NOMO-1 treated with dmso at 0.1 percent for 144 hours (cell line): ENCODE data around the gene NSL1.
"Not testable (repeated sequence)": the region's sequence is repeated elsewhere in the genome, so short reads cannot be mapped to it uniquely, and the experiment has no call there.

Source experiments
- DNase-seq: peaks from one replicate; lab custom pipeline; 2025; ENCODE audit not compliant: unreplicated experiment; lab: John Stamatoyannopoulos, UW

Gene NSL1

GRCh38 chr1:212783976-212784375 lies 7.6 kb downstream of the NSL1 start:
- DNase-seq = no peak

GRCh38 chr1:212782422-212783154 lies 9.0 kb downstream of the NSL1 start:
- DNase-seq = peak; percentile 73

- no peak for DNase-seq
These were observed 10.4 kb downstream of the NSL1 start for GRCh38 chr1:212781225-212781624.

GRCh38 chr1:212780759-212781158 lies 10.8 kb downstream of the NSL1 start:
- DNase-seq = no peak

- DNase-seq = not testable (repeated sequence)
These were observed 12.5 kb downstream of the NSL1 start for GRCh38 chr1:212779086-212779485.

GRCh38 chr1:212777151-212777550 lies 14.4 kb downstream of the NSL1 start:
- no peak for DNase-seq

GRCh38 chr1:212775241-212775640 lies 16.3 kb downstream of the NSL1 start:
- DNase-seq = no peak

GRCh38 chr1:212774584-212774983 lies 17.0 kb downstream of the NSL1 start:
- DNase-seq = peak; percentile 39

- DNase-seq = no peak
These were observed 18.6 kb downstream of the NSL1 start for GRCh38 chr1:212773011-212773410.

GRCh38 chr1:212771341-212771740 lies 20.2 kb downstream of the NSL1 start:
- no peak for DNase-seq

GRCh38 chr1:212769459-212770167 lies 22.0 kb downstream of the NSL1 start:
- DNase-seq = no peak

GRCh38 chr1:212766825-212767224 lies 24.8 kb downstream of the NSL1 start:
- not testable (repeated sequence) for DNase-seq

- DNase-seq = not testable (repeated sequence)
These were observed 26.8 kb downstream of the NSL1 start for GRCh38 chr1:212764718-212765281.

- DNase-seq = no peak
These were observed 28.7 kb downstream of the NSL1 start for GRCh38 chr1:212762839-212763238.

- no peak for DNase-seq
These were observed 29.3 kb downstream of the NSL1 start for GRCh38 chr1:212762234-212762633.

GRCh38 chr1:212760126-212760823 lies 31.3 kb downstream of the NSL1 start:
- DNase-seq = no peak

GRCh38 chr1:212759683-212760082 lies 31.9 kb downstream of the NSL1 start:
- no peak for DNase-seq

- DNase-seq = no peak
These were observed 36.9 kb downstream of the NSL1 start for GRCh38 chr1:212754680-212755079.

GRCh38 chr1:212754193-212754592 lies 37.4 kb downstream of the NSL1 start:
- DNase-seq = peak; percentile 15

- no peak for DNase-seq
These were observed 37.8 kb downstream of the NSL1 start for GRCh38 chr1:212753749-212754148.

GRCh38 chr1:212752934-212753497 lies 38.6 kb downstream of the NSL1 start:
- no peak for DNase-seq
